HG03097 (cell line): ENCODE results near the gene DPH3.
"Not testable (repeated sequence)": the region's sequence is repeated elsewhere in the genome, so short reads cannot be mapped to it uniquely, and the experiment has no call there.

Experiments used
- ATAC-seq: cut with Tn5 transposase; IDR thresholded peaks from one replicate; pipeline ENCODE4 v1.9.1; 2021; ENCODE audit not compliant: unreplicated experiment, low FRiP score

DPH3 gene

DNA sequence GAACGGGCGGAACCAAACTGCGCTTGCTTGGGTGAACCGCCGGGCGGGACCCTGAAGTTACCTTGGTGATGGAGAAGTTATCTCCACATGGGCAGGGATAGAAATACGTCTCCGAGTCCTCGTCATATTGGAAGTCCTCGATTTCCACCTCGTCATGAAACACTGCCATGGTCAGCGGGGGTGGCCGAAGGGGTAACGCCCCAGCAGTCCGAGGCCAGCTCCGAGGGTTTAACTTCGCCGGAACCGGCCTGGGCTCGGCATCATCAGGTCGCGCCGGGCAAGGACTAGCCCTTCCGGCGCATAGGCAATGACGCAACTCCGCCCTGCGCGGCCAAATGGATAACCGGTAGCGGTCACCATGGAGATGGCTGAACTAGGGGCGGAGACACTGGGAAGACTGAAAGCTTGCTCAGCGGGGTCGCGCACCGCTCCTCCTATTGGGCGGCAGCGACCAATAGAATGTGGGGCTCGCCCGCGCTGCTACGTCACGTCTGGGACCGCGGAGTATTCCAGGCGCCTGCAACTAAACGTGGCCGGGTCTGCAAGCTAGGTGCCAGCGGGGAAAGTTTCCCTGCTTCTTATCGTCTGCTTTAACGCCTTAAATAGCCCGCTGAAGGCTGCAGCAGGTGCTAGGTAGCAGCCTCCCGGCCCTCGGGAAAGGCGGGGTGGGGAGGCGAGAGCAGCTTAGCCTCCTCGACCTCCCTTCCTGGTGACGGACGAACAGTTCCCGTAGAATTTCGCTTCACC is at the start of gene DPH3, which contains the start of gene OXNAD1:
Gene DPH3 (minus strand): TSS at position 236 of the 747 bp plus-strand sequence. CDS start 67 bp downstream, at position 169.
Gene OXNAD1 (plus strand): TSS at position 505 of the 747 bp plus-strand sequence. CDS start 5,741 bp downstream, outside the sequence.
- peak; percentile 96 for ATAC-seq

DNA sequence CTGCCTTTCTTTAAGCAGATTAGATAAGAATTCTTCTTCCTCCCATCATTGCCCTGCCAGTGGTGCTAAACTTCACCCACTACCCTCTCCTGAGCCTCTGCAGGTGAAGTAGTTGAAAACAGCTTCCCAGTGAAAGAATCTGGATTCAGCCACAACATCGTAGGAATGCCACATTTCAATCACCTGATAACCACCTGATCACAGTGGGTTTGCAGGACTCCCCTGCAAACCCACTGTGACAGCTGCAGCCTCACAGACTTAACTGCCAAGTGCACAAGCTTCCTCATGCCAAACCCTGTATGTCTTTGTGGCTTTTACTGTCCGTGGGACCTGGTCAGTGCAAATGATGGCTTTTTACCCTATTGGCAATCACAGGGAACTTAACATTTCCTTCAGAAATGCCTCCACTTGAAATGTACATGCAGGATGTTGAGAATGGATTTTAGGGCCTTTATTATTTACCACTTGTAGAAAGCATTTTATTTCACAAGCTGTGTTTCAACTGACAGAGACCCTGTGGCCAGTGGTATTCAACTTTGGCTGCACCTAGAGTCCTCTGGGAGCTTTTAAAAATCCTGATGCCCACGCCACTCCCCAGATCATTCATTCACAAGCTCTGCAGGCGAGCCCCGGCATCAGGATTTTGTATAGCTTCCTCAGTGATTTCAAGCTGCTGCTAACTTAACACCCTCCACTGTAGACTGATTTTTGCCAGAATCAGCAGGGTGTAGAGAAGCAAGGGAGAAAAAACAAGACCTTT is 49.3 kb upstream of the DPH3 start:
- no peak for ATAC-seq

DNA sequence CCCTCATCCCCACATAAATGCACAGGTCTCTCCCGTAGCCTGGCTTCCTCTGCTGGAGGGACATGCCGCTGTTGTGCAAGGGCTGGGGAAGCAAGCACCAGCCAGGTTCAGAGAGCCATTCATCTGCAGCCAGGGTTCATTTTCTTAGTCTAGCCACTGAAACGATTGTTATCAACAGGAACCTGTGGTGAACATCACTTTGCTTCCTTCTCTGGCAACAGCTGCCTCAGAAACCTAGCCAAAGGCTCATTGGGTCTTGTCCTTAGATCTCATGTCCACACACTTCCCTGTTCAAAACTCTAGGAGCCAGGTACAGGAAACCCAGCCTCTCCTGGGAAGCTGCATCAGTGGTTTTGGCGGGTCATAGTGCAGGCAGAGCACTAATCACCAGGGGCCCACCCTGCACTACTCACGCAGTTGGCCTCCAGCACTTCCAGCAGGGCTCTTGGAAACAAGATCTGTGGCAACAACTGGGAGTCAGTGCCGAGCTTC is 47.3 kb upstream of the DPH3 start:
- peak; percentile 70 for ATAC-seq

DNA sequence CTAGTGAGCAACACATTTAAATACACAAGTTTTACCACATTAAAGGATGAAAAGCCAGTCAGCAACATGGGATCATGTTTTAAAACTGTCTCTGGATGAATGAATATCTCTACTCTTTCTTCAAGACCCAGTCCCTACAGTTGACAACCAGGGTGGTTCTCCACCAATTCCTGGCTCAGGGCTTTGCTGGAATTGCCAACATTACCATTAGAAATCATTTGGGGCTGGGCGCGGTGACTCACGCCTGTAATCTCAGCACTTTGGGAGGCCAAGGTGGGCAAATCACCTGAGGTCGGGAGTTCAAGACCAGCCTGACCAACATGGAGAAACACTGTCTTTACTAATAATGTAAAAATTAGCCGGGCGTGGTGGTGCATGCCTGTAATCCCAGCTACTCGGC is 45.7 kb upstream of the DPH3 start:
- ATAC-seq, result not testable (repeated sequence)

DNA sequence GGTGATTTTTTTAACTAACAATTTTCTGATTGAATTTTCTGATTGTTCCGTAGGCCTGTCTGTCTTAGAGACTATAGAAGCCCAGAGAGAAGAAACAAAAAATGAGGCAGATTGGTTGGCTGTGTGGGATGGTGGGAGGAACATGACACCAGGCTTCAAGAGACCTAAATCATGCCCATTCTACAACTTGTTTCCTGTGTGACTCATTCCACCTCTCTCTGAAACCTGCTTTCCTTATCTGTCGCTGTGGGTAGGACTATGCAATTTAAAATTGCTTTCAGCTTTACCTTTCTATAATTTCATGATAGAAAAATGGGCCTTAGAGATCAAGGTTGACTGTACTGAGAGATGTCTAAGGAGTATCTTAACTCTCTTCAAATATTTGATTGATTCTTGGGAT is 44.8 kb upstream of the DPH3 start:
- peak; percentile 68 for ATAC-seq

DNA sequence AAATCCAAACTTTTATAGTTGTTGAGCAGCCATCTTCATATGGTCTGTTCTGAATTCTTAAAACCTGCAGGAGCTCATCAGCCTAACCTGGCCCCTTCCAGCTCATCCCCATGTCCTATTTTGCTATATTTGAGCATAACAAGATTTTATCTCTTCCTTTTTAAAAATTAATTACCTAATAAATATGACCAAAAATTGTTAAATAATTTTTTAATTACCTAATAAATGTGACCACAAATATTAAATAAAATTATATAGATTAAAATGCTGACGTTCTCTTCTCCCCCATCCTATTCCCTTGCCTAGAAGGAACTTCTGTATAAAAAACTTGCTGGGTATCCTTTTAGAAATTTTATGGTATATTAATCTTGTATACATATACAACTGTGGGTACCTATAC is 44.0 kb upstream of the DPH3 start:
- no peak for ATAC-seq

DNA sequence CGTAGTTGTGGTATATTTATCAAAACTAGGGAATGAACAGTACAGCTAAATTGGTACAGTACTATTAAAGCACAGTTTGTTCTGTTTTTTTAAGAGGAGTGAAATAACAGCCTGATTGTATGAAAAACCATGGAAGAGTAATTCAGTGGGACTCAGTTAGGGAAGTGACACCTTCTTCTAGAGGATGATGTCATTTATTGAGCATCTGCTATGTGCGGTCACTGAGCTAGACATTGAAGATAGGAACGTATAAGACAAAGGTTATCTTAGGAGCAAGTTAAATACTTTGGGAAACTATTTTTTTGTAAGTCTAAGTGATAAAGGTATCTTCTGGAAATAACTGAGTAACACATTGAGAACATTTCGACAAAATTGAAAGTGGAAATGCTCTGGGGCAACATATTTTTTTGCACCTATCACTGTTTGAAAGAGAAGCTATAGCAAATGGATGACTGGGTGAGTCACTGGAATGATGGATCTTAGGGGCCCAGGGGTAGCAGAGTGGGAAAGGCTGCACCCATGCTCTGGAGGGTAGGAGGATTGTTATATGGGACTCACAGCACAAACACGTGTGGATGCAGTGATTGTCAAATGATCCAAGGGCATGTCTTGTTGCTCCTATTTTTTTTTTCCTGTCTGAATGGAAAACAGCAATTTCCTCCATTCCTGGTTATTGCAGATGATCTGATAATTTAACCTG is 43.2 kb upstream of the DPH3 start:
- no peak for ATAC-seq

DNA sequence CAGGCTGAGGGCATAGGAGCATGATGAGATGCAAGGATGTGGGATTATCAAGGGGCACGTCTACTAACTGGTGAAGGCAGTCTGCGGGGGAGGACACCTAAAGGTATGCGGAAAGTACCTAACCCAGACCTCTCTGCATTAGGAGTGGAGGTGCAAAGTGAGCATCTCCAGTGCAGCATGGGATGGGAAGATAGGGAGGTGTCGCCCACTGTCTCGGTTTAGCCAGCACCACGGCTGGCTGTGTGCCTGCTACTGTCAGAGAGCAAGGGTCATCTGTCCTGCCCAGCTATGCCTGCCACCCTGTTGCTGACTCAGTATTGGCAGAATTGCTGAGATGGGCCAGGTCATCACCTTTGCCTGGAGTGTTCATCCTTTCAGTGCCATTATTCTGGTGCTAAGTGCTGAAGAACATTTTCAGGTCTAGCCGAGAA is 40.4 kb upstream of the DPH3 start:
- ATAC-seq, result no peak

DNA sequence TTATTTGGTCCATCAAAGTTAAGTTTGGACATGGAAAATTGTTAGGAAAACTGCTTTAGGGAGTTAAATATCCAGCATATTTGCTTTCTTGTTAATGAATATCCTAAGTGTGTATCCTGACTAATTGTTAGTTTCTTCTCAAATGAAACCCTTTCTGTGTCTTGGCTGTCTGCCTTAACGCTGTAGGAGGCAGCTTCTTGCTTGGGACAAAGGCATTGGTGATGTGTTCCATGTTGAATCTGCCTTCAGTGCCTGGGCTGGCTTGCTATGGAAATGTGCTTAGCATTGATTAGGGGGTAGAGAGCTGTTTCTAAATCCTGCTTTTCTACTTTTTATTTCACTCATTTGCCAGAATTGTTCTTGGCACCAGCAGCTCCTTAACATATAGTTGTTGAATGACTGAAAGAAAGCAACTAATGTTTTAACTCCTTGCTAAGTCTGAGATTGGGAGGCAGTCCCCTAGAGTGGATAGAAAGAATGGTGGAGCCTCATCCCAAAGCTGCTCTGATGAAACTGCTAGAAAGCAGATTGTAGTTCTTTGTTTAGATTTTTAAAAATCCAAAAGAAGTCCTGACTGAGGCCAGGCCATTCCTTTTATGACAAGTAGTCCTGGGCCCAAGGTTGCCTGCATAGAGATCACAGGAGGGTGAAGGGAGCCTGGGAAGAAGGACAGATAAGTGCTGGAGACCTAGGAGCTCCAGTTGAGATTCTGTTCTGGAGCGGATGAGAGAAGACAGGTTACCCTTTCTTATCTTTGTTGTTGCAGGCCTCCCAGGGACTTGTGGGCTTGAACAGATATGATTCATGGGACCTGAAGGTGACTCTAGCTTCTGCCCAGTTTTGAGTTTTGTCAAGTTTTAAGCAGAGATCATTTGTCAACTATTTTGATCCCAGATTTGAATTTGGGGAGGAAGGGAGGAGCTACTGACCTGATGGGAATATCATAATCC is 39.6 kb upstream of the DPH3 start:
- ATAC-seq, result no peak

DNA sequence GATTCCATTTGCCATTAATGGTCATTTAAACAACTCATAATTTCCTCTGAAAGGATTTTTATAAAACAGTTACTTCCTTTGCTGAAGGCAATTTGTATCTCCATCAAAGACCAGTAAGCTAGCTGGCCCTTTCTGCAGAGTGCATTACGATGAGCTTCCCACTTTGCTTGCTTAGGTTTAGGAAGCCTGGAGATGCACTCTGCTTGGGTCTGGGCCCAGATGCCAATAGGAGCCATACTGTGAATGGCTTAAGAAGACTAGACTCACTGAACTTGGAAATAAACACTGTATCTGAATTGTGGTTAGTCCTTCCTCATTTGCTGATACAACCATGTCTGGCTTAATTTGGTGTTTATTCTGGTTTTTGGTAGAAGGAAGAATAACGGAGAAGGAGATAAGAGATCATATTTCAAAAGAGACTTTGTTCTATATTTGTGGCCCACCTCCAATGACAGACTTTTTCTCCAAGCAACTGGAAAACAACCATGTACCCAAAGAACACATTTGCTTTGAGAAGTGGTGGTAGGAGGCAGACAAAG is 38.4 kb upstream of the DPH3 start:
- no peak for ATAC-seq

DNA sequence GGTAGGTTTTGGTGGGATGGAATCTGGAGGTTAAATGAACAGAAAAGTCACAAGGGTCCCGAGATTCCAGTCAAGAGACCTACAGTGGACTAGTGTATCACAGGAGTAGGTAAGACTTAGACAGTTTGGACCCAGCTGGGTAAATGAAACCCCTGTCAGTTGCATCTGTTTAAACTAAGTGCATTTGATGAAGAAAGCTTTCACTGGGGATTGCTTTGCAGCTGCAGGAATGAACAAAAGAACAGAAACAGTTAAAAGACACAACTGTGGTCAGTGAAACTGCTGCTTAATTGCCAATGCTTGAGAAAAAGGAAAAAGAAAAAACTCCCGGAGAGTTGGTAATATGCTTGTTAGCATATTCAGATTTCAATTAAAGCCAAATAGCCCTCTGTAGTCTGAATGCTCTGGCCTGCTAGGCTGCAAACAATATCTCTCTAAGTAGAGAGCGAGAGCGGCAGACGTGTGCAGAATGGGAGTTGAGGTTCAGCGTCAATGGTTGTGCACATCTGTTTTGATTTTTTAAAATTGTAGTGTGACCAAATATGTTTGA is 37.4 kb upstream of the DPH3 start:
- no peak for ATAC-seq

DNA sequence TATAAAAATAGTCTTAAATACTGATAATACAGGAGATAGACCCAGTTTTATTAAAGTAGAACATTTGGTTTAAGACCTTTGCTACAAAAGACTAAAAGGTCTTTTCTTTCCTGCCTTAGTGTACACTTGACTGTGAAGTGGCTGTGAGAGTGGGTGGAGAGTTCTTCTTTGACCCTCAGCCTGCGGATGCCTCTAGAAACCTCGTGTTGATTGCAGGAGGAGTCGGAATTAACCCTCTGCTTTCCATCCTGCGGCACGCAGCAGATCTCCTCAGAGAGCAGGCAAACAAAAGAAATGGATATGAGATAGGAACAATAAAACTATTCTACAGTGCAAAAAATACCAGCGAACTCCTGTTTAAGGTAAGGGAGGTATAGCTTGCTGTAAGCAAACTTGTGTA is 36.8 kb upstream of the DPH3 start:
- no peak for ATAC-seq

DNA sequence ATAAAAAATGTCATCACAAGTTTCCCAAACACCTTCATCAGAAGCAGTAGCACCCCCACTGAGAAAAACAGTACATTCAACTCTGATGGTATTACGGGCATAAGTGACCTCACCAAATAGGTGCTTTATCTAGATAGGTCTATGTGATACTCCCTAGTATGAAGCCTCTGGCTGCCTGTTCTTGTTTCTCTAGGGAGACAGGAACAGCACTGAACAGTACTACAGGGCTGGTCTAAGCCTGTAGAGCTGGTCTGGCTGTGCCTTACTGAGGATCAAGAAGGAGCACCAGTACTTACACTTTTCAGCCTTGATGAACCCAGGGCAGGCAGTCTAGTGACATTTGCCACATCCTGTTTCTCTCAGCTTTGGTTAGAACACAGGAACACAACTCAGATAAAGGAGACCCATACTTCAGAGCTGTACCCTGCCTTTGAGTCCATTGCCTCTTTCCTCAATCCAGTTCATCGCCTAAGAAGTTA is 36.2 kb upstream of the DPH3 start:
- peak; percentile 58 for ATAC-seq

DNA sequence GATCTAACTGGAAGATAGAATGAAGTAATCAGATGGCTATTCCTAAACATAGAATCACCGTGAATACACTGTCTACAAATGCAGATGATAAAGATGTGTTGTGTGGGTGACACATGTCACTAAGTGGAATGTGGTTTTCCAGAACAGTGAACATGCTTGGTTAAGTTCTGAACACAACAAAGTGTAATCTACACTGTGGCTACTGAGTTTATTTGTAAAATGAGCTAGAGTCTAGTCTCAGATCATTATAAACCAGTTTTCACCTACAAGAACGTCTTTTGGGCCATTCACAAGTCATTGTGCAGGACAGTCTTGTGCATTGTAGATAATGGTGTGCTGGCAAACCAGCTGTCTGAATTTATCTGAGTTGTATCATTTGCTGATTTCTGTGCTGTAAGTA is 35.6 kb upstream of the DPH3 start:
- no peak for ATAC-seq

DNA sequence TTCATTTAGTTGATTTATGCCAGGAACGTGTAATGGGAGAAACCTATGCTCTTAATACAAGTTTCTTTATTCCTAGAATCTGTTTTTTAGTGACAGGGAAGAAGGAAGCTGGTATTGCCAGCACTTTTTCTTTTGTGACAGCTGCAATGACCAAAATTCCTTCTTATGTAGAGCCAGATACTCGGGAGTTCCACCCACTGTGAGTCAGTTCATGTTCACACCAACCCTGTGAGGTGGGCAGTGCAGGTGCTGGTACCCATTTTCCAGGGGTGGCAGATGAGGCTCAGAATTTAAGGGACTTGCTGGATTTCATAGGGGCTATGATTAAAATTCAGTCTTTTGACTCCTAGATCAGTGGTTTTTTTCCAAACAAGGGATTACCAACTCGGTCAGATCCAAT is 35.0 kb upstream of the DPH3 start:
- no peak for ATAC-seq

DNA sequence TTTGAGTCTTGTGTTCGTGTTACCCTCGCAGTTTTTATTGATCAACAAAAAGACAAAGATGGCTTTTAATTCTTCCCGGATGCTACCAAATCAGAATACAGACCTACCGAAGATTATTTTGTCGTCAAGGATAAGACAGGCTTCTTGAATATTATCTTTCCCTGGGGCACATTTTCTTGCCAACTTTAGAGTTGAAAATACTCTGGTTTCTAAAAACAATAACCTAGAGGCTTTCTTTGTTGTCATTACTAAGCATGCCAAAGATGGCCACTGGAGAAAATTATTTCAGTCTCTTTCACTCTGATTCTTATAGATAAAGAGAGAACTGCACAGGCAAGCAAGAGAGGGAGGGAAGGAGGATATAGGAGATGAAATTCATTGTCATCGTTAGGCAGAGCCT is 34.1 kb upstream of the DPH3 start:
- no peak for ATAC-seq

DNA sequence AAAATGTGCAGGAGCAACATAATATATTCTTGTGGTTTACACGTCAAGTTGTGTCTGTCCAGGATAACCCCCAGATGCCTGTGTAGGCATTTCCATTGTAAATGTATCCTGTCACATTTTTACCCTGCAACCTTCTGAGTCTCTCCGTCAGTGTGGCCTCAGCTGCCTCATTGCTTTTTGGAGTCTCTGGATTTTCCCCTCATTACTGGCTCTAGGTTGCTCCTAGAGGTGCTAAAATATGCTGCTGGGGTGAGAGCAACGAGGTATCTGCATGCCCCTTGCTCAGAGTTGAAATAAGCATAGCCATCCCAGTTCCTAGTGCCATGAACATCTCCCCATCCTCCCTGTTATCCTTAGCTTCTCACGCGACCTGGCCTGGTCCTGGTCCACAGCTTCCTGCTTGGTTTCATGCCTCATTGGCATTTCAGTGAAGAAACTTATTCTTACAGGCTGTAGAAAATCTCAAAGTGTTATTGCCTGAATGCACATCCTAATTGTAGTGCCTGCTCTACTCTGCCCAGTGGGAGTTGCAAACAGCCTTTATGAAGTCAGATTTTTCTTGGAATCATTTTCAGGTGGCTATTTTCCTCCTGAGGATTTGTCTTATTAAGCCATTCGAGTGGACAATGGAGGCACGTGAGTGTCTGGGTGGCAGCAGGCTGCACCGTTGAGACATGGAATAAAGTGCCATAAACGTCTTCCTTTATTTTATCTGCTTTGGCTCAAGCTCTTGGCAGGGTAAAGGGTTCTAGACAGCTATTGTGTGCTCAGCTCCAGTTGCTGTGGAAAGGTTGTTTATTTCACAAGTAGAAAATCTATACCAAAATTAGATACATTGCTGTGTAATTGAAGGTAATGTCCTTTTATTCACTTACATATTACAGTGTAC is 33.5 kb upstream of the DPH3 start:
- ATAC-seq, result no peak

DNA sequence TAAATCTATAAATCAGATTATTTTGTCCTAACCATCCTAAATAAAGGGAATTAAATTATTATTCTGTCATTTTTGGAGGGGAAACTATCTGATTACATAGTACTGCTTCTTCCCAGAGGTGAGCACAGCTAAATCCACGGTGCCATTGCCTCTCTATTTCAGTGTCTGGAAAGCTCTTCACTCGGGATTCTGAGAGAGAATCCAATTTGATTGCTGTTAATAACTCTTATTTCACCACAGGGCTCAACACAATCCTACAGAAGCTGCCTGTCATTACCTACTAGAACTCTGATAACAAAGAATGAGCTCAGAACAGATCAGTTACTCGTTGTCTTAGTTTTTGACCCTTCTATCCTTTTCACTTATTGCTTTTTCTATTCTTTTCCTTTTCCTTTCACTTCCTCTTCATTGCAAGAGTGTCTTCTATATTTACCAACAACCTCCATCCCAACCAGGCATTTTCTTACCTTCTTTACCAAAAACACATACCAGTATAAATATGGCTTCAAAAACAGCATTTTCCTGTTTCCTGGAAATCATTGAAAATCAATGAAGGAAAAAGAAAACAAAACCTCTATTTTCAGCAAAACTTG is 30.7 kb upstream of the DPH3 start:
- ATAC-seq, result no peak
